Measurements from ENCODE around the gene RNLS.

Gene RNLS

GRCh38 chr10:88618496-88618895, 35.4 kb upstream of the RNLS start:
- Histone ChIP-seq H3K9me3 (ENCODE audit: control insufficient read depth, insufficient read depth, low read depth, low read length) (no peaks in the 10 kb centered on the region), H3K36me3 (ENCODE audit: control insufficient read depth in 2 of 2, insufficient read depth in 1 of 2, low read length in 2 of 2) (no peaks in the 10 kb centered on the region), H3K4me1 (ENCODE audit: control insufficient read depth, insufficient read depth, low read length) (no peaks in the 10 kb centered on the region), H3K4me3 (ENCODE audit: low read depth, low read length) (no peak overlapping the region), H3K27ac (ENCODE audit: extremely low read depth, low read depth, low read length) (no peak overlapping the region)
- CTCF ChIA-PET: interaction anchor here (0.5 to 0.6 kb wide), 2 partner anchors 33 to 48 kb away, joined by 3 read pairs; no protein-coding TSS in a partner anchor
- POLR2A ChIA-PET: no interaction called here
- TF ChIP-seq KLF16 (tag by site-specific recombination; IDR thresholded peaks at IDR 0.05) (no peak), ZFP3 (tag by site-specific recombination; IDR thresholded peaks at IDR 0.05; ENCODE audit: low read depth) (no peak), ZNF777 (tag by site-specific recombination; IDR thresholded peaks at IDR 0.05; ENCODE audit: borderline replicate concordance) (no peak), ZNF138 (tag by site-specific recombination; IDR thresholded peaks at IDR 0.05; ENCODE audit: borderline replicate concordance) (no peak), ZNF214 (tag by site-specific recombination; IDR thresholded peaks at IDR 0.05; ENCODE audit: borderline replicate concordance) (no peak), TRIM28 (IDR thresholded peaks at IDR 0.05; ENCODE audit: borderline replicate concordance, low read length) (no peak), ZNF692 (tag by site-specific recombination; IDR thresholded peaks at IDR 0.05) (no peak), ZNF175 (tag by site-specific recombination; IDR thresholded peaks at IDR 0.05) (no peak), MEIS1 (CRISPR knock-in tag; IDR thresholded peaks at IDR 0.05; ENCODE audit: borderline replicate concordance) (no peak), REST (tag by site-specific recombination; IDR thresholded peaks at IDR 0.05) (no peak), ELK4 (IDR thresholded peaks at IDR 0.05; ENCODE audit: borderline replicate concordance, low read depth, low read length) (no peak), ZNF555 (tag by site-specific recombination; conservative IDR thresholded peaks at IDR 0.05) (no peak), ZFP41 (tag by site-specific recombination; IDR thresholded peaks at IDR 0.05; ENCODE audit: borderline replicate concordance) (no peak), ZNF701 (tag by site-specific recombination; IDR thresholded peaks at IDR 0.05) (no peak), OVOL3 (tag by site-specific recombination; IDR thresholded peaks at IDR 0.05) (no peak)

GRCh38 chr10:88617772-88618300, 34.7 kb upstream of the RNLS start:
- CTCF ChIA-PET: interaction anchor here (0.5 kb wide), 1 partner anchor 34 kb away, joined by 3 read pairs; no protein-coding TSS in a partner anchor
- no peaks in the 10 kb centered on the region for H3K9me3 ChIP-seq (ENCODE audit: control insufficient read depth, insufficient read depth, low read depth, low read length)
- H3K4me3 ChIP-seq (ENCODE audit: low read depth, low read length): no peak overlapping the region
- H3K27ac ChIP-seq (ENCODE audit: extremely low read depth, low read depth, low read length): no peak overlapping the region
- H3K36me3 ChIP-seq (ENCODE audit: control insufficient read depth in 2 of 2, insufficient read depth in 1 of 2, low read length in 2 of 2): no peaks in the 10 kb centered on the region
- POLR2A ChIA-PET: no interaction called here
- no peaks in the 10 kb centered on the region for H3K4me1 ChIP-seq (ENCODE audit: control insufficient read depth, insufficient read depth, low read length)
- TF ChIP-seq ZBTB6 (tag by site-specific recombination; IDR thresholded peaks at IDR 0.05): no peak
- TF ChIP-seq ZNF792 (tag by site-specific recombination; IDR thresholded peaks at IDR 0.05): no peak
- TF ChIP-seq ATF2 (tag by site-specific recombination; IDR thresholded peaks at IDR 0.05; ENCODE audit: low read depth): no peak
- no peak for TF ChIP-seq ZNF335 (tag by site-specific recombination; conservative IDR thresholded peaks at IDR 0.05)
- no peak for TF ChIP-seq GLI2 (tag by site-specific recombination; IDR thresholded peaks at IDR 0.05; ENCODE audit: borderline replicate concordance, low read depth)
- TF ChIP-seq ZNF530 (tag by site-specific recombination; IDR thresholded peaks at IDR 0.05; ENCODE audit: low read depth): no peak
- no peak for TF ChIP-seq ZNF398 (tag by site-specific recombination; IDR thresholded peaks at IDR 0.05)
- TF ChIP-seq ZNF623 (tag by site-specific recombination; IDR thresholded peaks at IDR 0.05): no peak
- no peak for TF ChIP-seq ZNF132 (tag by site-specific recombination; IDR thresholded peaks at IDR 0.05; ENCODE audit: borderline replicate concordance)
